Activated CD4-positive, alpha-beta memory T cell treated with anti-CD3 and anti-CD28 coated beads, Interleukin-2, amount 10 ng/mL, durations not matched to agents 7 days and 5 days (primary cell): Measurements from ENCODE around the gene ANKRD34C. TPM values are rescaled to one million over a fixed set of nuclear protein-coding genes. Genes with fewer than 3 reads are reported as not detected.
A peak's percentile ranks its signal among the peaks of the same experiment; 100 is the strongest.

Experiments used
- CTCF ChIA-PET: fragments of 350-600 bp; sonication (Branson Sonifier 250); formaldehyde crosslinking; loops from one replicate; lab custom pipeline; 2021; ENCODE audit warnings: antibody characterized with exemption, inconsistent platforms; lab: Charles Lee
- POLR2A ChIA-PET: fragments of 350-600 bp; sonication (Branson Sonifier 250); formaldehyde crosslinking; loops from one replicate; lab custom pipeline; 2021; ENCODE audit warnings: antibody characterized with exemption; lab: Charles Lee
- DNase-seq: peaks from one replicate; pipeline ENCODE4 v3.0.0-alpha.2; 2020
- H3K27ac Mint-ChIP-seq: one replicate; pipeline ENCODE4 v1.8.0; 2021; ENCODE audit warnings: mild to moderate bottlenecking, mixed read lengths
- H3K27me3 Mint-ChIP-seq: one replicate; pipeline ENCODE4 v1.8.0; 2021; ENCODE audit warnings: mixed read lengths
- H3K36me3 Mint-ChIP-seq: one replicate; pipeline ENCODE4 v1.8.0; 2021; ENCODE audit warnings: low read depth, mixed read lengths
- H3K4me1 Mint-ChIP-seq: one replicate; pipeline ENCODE4 v1.8.0; 2021; ENCODE audit warnings: mixed read lengths
- H3K4me3 Mint-ChIP-seq: one replicate; pipeline ENCODE4 v1.8.0; 2021; ENCODE audit warnings: mild to moderate bottlenecking, mixed read lengths
- H3K9me3 Mint-ChIP-seq: one replicate; pipeline ENCODE4 v1.8.0; 2021; ENCODE audit warnings: mixed read lengths
- total RNA-seq, 2 experiments: library from RNA; stranded (reverse); gene quantifications; one replicate each; pipeline ENCODE4 v1.2.3, GENCODE V29; 2021

The ANKRD34C gene
- total RNA-seq, result not detected

- Mint-ChIP-seq H3K36me3 (no peaks in the 10 kb centered on the region), H3K4me3 (no peak within 1 kb of the TSS), H3K4me1 (no peaks in the 10 kb centered on the region), H3K27me3 (peaks cover 48% of the 10 kb centered on the region), H3K9me3 (no peaks in the 10 kb centered on the region), H3K27ac (no peak within 1 kb of the TSS)
- DNase-seq, result no peak
- ChIA-PET CTCF (no interaction called here), POLR2A (no interaction called here)
Observed at GRCh38 chr15:79282371-79283251, at the start of gene ANKRD34C. TSS of gene ANKRD34C (plus strand) at chr15:79282722. CDS start at chr15:79293285, 10,563 bp downstream.

GRCh38 chr15:79233236-79233635 is 49.3 kb upstream of the ANKRD34C start:
- peaks cover 25% of the 10 kb centered on the region for H3K27me3 Mint-ChIP-seq
- H3K9me3 Mint-ChIP-seq, result no peaks in the 10 kb centered on the region
- H3K4me3 Mint-ChIP-seq, result no peak overlapping the region
- CTCF ChIA-PET, result no interaction called here
- DNase-seq, result no peak
- no peaks in the 10 kb centered on the region for H3K36me3 Mint-ChIP-seq
- no peaks in the 10 kb centered on the region for H3K4me1 Mint-ChIP-seq
- no peak overlapping the region for H3K27ac Mint-ChIP-seq
- POLR2A ChIA-PET, result no interaction called here

GRCh38 chr15:79240036-79240435 is 42.5 kb upstream of the ANKRD34C start:
- Mint-ChIP-seq H3K4me1 (no peaks in the 10 kb centered on the region), H3K9me3 (no peaks in the 10 kb centered on the region), H3K36me3 (no peaks in the 10 kb centered on the region), H3K4me3 (no peak overlapping the region), H3K27me3 (peaks cover 38% of the 10 kb centered on the region), H3K27ac (no peak overlapping the region)
- no peak for DNase-seq
- POLR2A ChIA-PET, result no interaction called here
- CTCF ChIA-PET, result no interaction called here

- H3K27me3 Mint-ChIP-seq, result peaks cover 31% of the 10 kb centered on the region
- no peak for DNase-seq
- ChIA-PET CTCF (no interaction called here), POLR2A (no interaction called here)
- no peaks in the 10 kb centered on the region for H3K9me3 Mint-ChIP-seq
- H3K4me3 Mint-ChIP-seq, result no peak overlapping the region
- H3K27ac Mint-ChIP-seq, result no peak overlapping the region
- no peaks in the 10 kb centered on the region for H3K36me3 Mint-ChIP-seq
- H3K4me1 Mint-ChIP-seq, result no peaks in the 10 kb centered on the region
Observed at GRCh38 chr15:79243723-79244122, 38.8 kb upstream of the ANKRD34C start.

GRCh38 chr15:79244876-79245275 is 37.6 kb upstream of the ANKRD34C start:
- DNase-seq, result no peak
- Mint-ChIP-seq H3K27ac (no peak overlapping the region), H3K36me3 (no peaks in the 10 kb centered on the region), H3K4me1 (no peaks in the 10 kb centered on the region), H3K27me3 (peaks cover 26% of the 10 kb centered on the region), H3K9me3 (no peaks in the 10 kb centered on the region), H3K4me3 (no peak overlapping the region)
- POLR2A ChIA-PET, result no interaction called here
- CTCF ChIA-PET, result no interaction called here

GRCh38 chr15:79248183-79248582 is 34.3 kb upstream of the ANKRD34C start:
- no peak for DNase-seq
- H3K36me3 Mint-ChIP-seq, result no peaks in the 10 kb centered on the region
- no peaks in the 10 kb centered on the region for H3K9me3 Mint-ChIP-seq
- H3K27ac Mint-ChIP-seq, result no peak overlapping the region
- ChIA-PET CTCF (no interaction called here), POLR2A (no interaction called here)
- no peaks in the 10 kb centered on the region for H3K4me1 Mint-ChIP-seq
- H3K27me3 Mint-ChIP-seq, result peaks cover 19% of the 10 kb centered on the region
- no peak overlapping the region for H3K4me3 Mint-ChIP-seq

GRCh38 chr15:79257454-79257853 is 25.1 kb upstream of the ANKRD34C start:
- no peaks in the 10 kb centered on the region for H3K36me3 Mint-ChIP-seq
- H3K4me1 Mint-ChIP-seq, result no peaks in the 10 kb centered on the region
- CTCF ChIA-PET, result no interaction called here

GRCh38 chr15:79261836-79262235 is 20.7 kb upstream of the ANKRD34C start:
- no peaks in the 10 kb centered on the region for H3K4me1 Mint-ChIP-seq
- CTCF ChIA-PET, result no interaction called here
- no peak overlapping the region for H3K27ac Mint-ChIP-seq
- DNase-seq, result no peak
- peaks cover 10% of the 10 kb centered on the region for H3K27me3 Mint-ChIP-seq
- POLR2A ChIA-PET, result no interaction called here
- no peak overlapping the region for H3K4me3 Mint-ChIP-seq
- no peaks in the 10 kb centered on the region for H3K36me3 Mint-ChIP-seq
- H3K9me3 Mint-ChIP-seq, result no peaks in the 10 kb centered on the region

More at GRCh38 chr15:79257454-79257853, 25.1 kb upstream of the ANKRD34C start:
- peaks cover 2% of the 10 kb centered on the region for H3K9me3 Mint-ChIP-seq
- POLR2A ChIA-PET, result no interaction called here
- H3K27me3 Mint-ChIP-seq, result peaks cover 8% of the 10 kb centered on the region
- DNase-seq, result no peak
- no peak overlapping the region for H3K4me3 Mint-ChIP-seq
- no peak overlapping the region for H3K27ac Mint-ChIP-seq

- H3K9me3 Mint-ChIP-seq, result no peaks in the 10 kb centered on the region
- CTCF ChIA-PET, result no interaction called here
- DNase-seq, result no peak
- POLR2A ChIA-PET, result no interaction called here
- peaks cover 18% of the 10 kb centered on the region for H3K27me3 Mint-ChIP-seq
- H3K4me1 Mint-ChIP-seq, result no peaks in the 10 kb centered on the region
- no peak overlapping the region for H3K4me3 Mint-ChIP-seq
- no peaks in the 10 kb centered on the region for H3K36me3 Mint-ChIP-seq
- H3K27ac Mint-ChIP-seq, result no peak overlapping the region
Observed at GRCh38 chr15:79265167-79265566, 17.4 kb upstream of the ANKRD34C start.

- no peak overlapping the region for H3K4me3 Mint-ChIP-seq
- no peak overlapping the region for H3K27ac Mint-ChIP-seq
- H3K27me3 Mint-ChIP-seq, result peaks cover 16% of the 10 kb centered on the region
- H3K4me1 Mint-ChIP-seq, result no peaks in the 10 kb centered on the region
- no peak for DNase-seq
- H3K9me3 Mint-ChIP-seq, result no peaks in the 10 kb centered on the region
- POLR2A ChIA-PET, result no interaction called here
- CTCF ChIA-PET, result no interaction called here
- H3K36me3 Mint-ChIP-seq, result no peaks in the 10 kb centered on the region
Observed at GRCh38 chr15:79265987-79266579, 16.4 kb upstream of the ANKRD34C start.

- Mint-ChIP-seq H3K27me3 (peaks cover 53% of the 10 kb centered on the region), H3K4me1 (no peaks in the 10 kb centered on the region), H3K36me3 (no peaks in the 10 kb centered on the region), H3K9me3 (no peaks in the 10 kb centered on the region), H3K4me3 (no peak overlapping the region), H3K27ac (no peak overlapping the region)
- POLR2A ChIA-PET, result no interaction called here
- CTCF ChIA-PET, result no interaction called here
- peak; percentile 40 for DNase-seq
Observed at GRCh38 chr15:79283252-79284048, 928 bp downstream of the ANKRD34C start.

GRCh38 chr15:79290642-79291275 is 8.2 kb downstream of the ANKRD34C start:
- Mint-ChIP-seq H3K4me3 (no peak overlapping the region), H3K27me3 (peaks cover 15% of the 10 kb centered on the region), H3K36me3 (no peaks in the 10 kb centered on the region), H3K4me1 (no peaks in the 10 kb centered on the region), H3K27ac (no peak overlapping the region), H3K9me3 (no peaks in the 10 kb centered on the region)
- ChIA-PET POLR2A (no interaction called here), CTCF (no interaction called here)
- DNase-seq, result no peak

GRCh38 chr15:79292011-79292410 is 9.5 kb downstream of the ANKRD34C start:
- H3K27ac Mint-ChIP-seq, result no peak overlapping the region
- no peak overlapping the region for H3K4me3 Mint-ChIP-seq
- ChIA-PET POLR2A (no interaction called here), CTCF (no interaction called here)
- no peaks in the 10 kb centered on the region for H3K36me3 Mint-ChIP-seq
- no peaks in the 10 kb centered on the region for H3K9me3 Mint-ChIP-seq
- H3K27me3 Mint-ChIP-seq, result peaks cover 17% of the 10 kb centered on the region
- H3K4me1 Mint-ChIP-seq, result no peaks in the 10 kb centered on the region
- no peak for DNase-seq
